GM12872 (cell line): ENCODE data around the gene APOBEC2.
A peak's percentile ranks its signal among the peaks of the same experiment; 100 is the strongest.

Experiments used
- TF ChIP-seq, protein P1 (sequence below): IDR thresholded peaks from 3 replicates; pipeline ENCODE4 v1.5.1; 2011; ENCODE audit warnings: low read depth, mild to moderate bottlenecking, low read length, moderate library complexity; ENCODE audit not compliant: insufficient read depth

APOBEC2 gene

DNA sequence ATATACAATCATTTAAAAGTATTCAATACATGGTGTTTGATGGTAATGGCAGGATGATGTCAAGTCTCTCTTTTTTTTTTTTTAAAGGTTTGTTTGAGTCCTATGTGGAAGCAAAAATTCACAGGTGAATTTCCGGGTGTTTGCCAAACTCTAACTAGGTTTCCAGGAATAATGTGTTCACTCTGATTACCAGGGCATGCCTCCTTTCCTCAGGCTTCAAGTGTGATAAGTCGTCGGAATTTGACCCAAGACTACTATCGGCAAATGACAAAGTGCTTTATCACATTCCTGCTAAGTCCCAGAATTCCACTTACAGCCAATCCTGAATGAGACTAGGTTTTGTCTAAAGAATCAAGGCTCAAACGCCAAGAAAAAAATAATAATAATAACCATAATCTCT is 11.8 kb downstream of the APOBEC2 start:
- TF ChIP-seq, protein P1, sequence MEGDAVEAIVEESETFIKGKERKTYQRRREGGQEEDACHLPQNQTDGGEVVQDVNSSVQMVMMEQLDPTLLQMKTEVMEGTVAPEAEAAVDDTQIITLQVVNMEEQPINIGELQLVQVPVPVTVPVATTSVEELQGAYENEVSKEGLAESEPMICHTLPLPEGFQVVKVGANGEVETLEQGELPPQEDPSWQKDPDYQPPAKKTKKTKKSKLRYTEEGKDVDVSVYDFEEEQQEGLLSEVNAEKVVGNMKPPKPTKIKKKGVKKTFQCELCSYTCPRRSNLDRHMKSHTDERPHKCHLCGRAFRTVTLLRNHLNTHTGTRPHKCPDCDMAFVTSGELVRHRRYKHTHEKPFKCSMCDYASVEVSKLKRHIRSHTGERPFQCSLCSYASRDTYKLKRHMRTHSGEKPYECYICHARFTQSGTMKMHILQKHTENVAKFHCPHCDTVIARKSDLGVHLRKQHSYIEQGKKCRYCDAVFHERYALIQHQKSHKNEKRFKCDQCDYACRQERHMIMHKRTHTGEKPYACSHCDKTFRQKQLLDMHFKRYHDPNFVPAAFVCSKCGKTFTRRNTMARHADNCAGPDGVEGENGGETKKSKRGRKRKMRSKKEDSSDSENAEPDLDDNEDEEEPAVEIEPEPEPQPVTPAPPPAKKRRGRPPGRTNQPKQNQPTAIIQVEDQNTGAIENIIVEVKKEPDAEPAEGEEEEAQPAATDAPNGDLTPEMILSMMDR, result no peak

DNA sequence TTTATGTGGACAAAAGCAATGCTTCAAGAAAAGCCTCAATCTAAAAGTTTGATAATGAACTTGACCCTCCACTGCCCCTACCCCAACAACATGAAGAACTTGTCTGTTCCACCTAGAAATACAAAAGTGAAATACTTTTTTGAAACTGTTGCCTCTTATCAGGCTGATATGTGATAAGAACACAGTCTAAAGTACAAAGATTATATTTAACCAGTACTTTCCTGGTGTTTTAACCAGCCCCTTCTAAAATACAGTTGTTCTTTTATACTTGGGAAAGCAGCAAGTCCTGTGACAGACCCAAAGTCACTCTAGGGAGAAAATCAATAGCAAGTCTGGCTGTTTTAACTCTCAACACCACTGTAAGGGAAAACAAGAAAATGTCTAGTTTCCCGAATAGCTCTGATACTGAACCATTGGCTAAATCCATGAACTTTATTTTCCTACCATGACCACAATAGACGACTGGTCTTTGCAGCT is 12.6 kb downstream of the APOBEC2 start:
- TF ChIP-seq, protein P1, result no peak

DNA sequence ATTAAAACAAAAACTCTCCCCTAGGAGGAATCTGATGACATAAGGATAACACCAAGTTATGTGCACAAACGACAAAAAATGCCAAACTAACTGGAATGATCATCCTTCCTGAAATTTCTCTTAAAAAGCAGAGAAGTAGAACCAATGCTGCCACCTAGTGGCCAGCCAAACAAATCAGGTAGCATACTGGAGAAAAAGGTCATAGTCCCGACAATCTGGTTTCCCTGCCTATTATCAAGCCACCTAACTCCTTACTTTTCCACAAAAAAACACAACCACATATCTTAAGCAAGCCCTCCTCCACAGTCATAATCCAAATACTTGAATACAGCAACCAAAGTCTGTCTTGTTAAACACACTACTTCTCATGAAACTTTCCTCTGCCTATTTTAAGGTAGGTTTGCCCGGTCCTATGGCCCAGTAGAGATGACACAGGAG is 13.9 kb downstream of the APOBEC2 start:
- TF ChIP-seq, protein P1, result peak; percentile 84

DNA sequence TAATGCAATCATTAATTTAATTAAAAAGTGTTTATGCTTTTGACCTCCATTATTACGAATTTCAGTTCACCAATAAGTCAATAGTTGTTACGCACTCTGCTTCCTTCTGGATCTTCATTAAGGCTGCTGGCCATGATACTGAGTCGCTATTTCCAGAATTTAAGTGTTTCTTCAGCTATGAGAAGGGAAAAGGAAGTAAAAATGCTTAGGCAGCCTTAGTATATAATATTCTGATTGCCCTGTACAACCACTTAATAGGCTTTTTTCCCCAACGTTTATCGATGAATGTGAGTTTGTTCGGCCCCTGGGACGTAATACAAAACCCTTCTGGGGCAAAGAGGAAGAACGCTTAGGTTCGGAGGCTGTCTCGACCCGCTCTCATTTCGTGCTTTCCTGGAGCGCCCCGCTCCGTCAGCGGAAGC is 18.5 kb downstream of the APOBEC2 start:
- TF ChIP-seq, protein P1, result no peak

DNA sequence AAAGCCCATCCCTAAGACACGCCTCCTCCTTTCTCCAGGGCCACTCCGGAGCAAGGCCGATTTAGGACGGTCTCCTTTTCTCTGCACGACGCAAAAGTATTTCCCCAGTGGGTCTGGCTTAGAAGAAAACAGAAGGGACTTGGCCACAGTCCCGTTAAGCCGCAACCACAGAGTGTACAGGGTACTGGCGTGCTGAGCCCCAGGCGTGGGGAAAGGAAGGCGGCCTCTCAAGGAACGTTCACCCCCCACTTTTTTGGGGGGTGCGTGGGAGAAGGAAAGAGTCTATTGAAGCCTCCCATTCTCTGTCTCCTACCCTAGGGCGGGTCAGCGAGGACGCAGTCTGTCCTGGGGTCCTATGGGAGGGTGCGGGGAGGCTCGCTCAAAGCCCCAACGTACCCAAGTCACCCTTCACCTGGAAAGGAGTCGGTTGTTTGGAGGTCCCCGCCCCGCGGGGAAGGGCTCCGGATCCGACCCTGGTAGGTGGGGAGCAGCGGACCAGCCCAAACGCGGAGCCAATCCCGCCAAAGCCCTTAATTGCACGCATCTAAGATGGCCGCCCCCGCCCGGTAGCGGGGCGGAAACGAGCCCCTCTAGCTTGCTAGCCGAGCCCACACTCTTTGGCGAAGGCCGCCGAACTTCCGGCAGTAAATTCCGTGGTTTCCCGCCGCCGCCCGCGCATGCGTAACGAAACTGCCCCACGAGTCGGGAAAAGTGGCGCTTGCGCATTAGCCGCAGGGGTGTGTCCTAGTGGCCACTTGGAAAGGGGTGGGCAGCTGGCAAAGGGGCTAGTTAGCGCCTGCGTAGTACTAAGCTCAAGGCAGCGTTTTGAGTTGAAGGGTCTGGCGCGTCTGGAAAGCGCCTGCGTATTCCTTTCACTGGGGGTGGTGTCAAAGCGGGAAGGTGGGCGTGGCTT is 19.2 kb downstream of the APOBEC2 start, which contains the start of gene OARD1:
Gene OARD1 (minus strand): TSS at position 434 of the 913 bp plus-strand sequence. CDS start 722 bp downstream, outside the sequence.
- TF ChIP-seq, protein P1, result no peak

DNA sequence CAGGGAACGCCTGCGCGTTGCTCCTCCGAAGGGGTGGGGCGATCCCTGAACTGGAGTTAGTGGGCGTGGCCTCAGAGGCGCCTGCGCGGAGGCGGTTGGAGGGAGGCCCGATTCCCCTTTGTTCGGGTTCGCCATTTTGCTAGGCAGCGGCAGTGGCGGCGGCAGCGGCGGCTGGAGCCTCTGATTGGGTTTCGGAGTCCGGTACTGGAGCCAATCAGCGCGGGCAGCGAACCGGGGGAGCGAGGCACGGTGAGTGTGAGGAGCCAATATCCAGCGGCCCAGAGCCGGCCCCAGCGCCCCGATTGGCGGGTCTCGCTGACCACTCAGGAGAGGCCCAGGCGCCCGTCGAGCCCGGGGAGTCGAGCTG is 19.8 kb downstream of the APOBEC2 start, which contains the start of gene NFYA:
Gene NFYA (plus strand): TSS at position 139 of the 367 bp plus-strand sequence. CDS start 6,116 bp downstream, outside the sequence.
- TF ChIP-seq, protein P1, result no peak

DNA sequence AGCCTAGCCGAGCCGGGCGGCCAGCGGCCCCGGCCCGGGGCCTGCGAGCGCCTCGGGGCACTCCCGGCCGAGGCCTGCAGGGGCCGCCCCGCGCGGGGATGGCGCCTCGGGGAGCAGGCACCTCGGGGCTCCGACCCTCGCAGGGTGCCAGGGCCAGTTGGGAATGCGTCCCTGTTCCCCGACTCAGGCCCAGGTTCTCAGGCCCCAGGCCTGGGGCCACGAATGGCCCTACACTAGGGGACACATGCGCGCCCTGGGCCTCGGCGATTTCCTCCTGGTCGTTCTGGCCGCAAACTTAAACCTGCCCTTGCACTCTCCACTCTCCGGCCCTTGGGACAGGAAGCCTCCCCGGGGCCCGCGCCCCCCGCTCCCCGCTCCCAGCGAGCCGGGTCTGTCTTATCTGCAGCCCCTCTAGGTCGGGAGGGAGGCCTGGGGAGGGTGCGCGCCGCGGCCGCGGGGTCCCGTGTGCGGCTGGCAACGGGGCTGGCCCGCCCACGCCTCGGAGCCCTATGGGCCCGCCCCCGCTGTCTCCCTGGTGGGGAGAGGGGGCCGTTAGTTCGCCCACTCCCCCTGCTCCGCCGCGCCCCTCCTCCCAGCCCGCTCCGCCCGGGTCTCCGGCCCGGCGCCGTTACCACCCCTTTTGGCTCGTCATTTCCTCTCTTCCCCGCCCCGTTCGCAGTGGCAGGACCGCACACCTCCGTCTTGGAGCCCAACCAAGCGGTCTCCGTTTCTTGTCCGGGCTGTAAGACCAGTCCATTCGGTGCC is 20.4 kb downstream of the APOBEC2 start:
- TF ChIP-seq, protein P1, result peak; percentile 41; the same call in 2 of the 3 replicates
